HG02943 (cell line): ENCODE data around the gene PLEKHH1.

ENCODE experiments used
- ATAC-seq: cut with Tn5 transposase; IDR thresholded peaks from one replicate; pipeline ENCODE4 v1.9.1; 2021; ENCODE audit warnings: mild to moderate bottlenecking, low read depth, moderate library complexity; ENCODE audit not compliant: unreplicated experiment

The PLEKHH1 gene

GRCh38 chr14:67508956-67509355 is 24.1 kb upstream of the PLEKHH1 start:
- no peak for ATAC-seq

GRCh38 chr14:67510121-67510520 is 23.0 kb upstream of the PLEKHH1 start:
- no peak for ATAC-seq

GRCh38 chr14:67510836-67511235 is 22.3 kb upstream of the PLEKHH1 start:
- ATAC-seq, result no peak

- no peak for ATAC-seq
These were observed 20.4 kb upstream of the PLEKHH1 start for GRCh38 chr14:67512463-67513310.

- ATAC-seq, result no peak
These were observed 19.4 kb upstream of the PLEKHH1 start for GRCh38 chr14:67513631-67514108.

- no peak for ATAC-seq
These were observed 18.9 kb upstream of the PLEKHH1 start for GRCh38 chr14:67514203-67514607.

GRCh38 chr14:67514650-67515385 is 18.3 kb upstream of the PLEKHH1 start:
- no peak for ATAC-seq

- ATAC-seq, result no peak
These were observed 17.6 kb upstream of the PLEKHH1 start for GRCh38 chr14:67515386-67516079.

- no peak for ATAC-seq
These were observed 16.4 kb upstream of the PLEKHH1 start for GRCh38 chr14:67516676-67517075.

GRCh38 chr14:67517083-67517482 is 16.0 kb upstream of the PLEKHH1 start:
- no peak for ATAC-seq

- no peak for ATAC-seq
These were observed 13.7 kb upstream of the PLEKHH1 start for GRCh38 chr14:67519406-67519805.

- ATAC-seq, result no peak
These were observed 12.6 kb upstream of the PLEKHH1 start for GRCh38 chr14:67520482-67520881.

- ATAC-seq, result no peak
These were observed 10.8 kb upstream of the PLEKHH1 start for GRCh38 chr14:67522270-67522669.

- no peak for ATAC-seq
These were observed 9.1 kb upstream of the PLEKHH1 start for GRCh38 chr14:67523764-67524633.

- ATAC-seq, result no peak
These were observed 8.5 kb upstream of the PLEKHH1 start for GRCh38 chr14:67524634-67524963.

GRCh38 chr14:67525389-67525788 is 7.7 kb upstream of the PLEKHH1 start:
- no peak for ATAC-seq

- ATAC-seq, result no peak
These were observed 6.9 kb upstream of the PLEKHH1 start for GRCh38 chr14:67526181-67526580.

- ATAC-seq, result no peak
These were observed 6.2 kb upstream of the PLEKHH1 start for GRCh38 chr14:67526676-67527459.

GRCh38 chr14:67527756-67528155 is 5.3 kb upstream of the PLEKHH1 start:
- no peak for ATAC-seq
